Upper lobe of left lung (tissue), 6 donors: ENCODE measurements around the gene CSNK2A3. TPM values are rescaled to one million over a fixed set of nuclear protein-coding genes. Genes with fewer than 3 reads are reported as not detected.

Experiments used
- ATAC-seq, 2 donors: fragments of 200-7000 bp; cut with Tn5 transposase; one replicate each; pipeline ENCODE4 v1.9.1; 2022; ENCODE audit warnings: mild to moderate bottlenecking in 2 of 2, moderate library complexity in 2 of 2; ENCODE audit not compliant: low FRiP score in 2 of 2
- DNase-seq, 2 donors: peaks; one replicate each; pipeline ENCODE4 v3.0.0-alpha.2; 2019 to 2020
- H3K27ac ChIP-seq, 4 donors: fragments of 200-600 bp; sonication (generic); one replicate each; pipeline ENCODE4 v1.5.1; 2016 to 2019
- H3K27me3 ChIP-seq, 4 donors: fragments of 200-600 bp; sonication (generic); one replicate each; pipeline ENCODE4 v1.5.1; 2017 to 2019
- H3K36me3 ChIP-seq, 4 donors: fragments of 200-600 bp; sonication (generic); one replicate each; pipeline ENCODE4 v1.5.1; 2016 to 2019
- H3K4me1 ChIP-seq, 4 donors: fragments of 200-600 bp; sonication (generic); one replicate each; pipeline ENCODE4 v1.5.1; 2018 to 2019
- H3K4me3 ChIP-seq, 4 donors: fragments of 200-600 bp; sonication (generic); one replicate each; pipeline ENCODE4 v1.5.1; 2017 to 2019; ENCODE audit warnings: mild to moderate bottlenecking in 2 of 4, moderate library complexity in 1 of 4
- H3K9me3 ChIP-seq, 4 donors: fragments of 200-600 bp; sonication (generic); one replicate each; pipeline ENCODE4 v1.5.1; 2018 to 2019
- CTCF ChIP-seq, 6 experiments: fragments of 450-650 bp in 4 of 6; fragments of 200-600 bp in 2 of 6; sonication (generic) in 2 of 6; IDR thresholded peaks; one replicate each; pipeline ENCODE4 v1.5.1; 2016 to 2019; ENCODE audit warnings: antibody characterized with exemption in 6 of 6
- EP300 ChIP-seq, 4 donors: sonication (generic); formaldehyde crosslinking; IDR thresholded peaks; one replicate each; pipeline ENCODE4 v1.5.1; 2017; ENCODE audit warnings: antibody characterized with exemption in 4 of 4, control low read depth in 2 of 4
- POLR2A ChIP-seq, 4 donors: fragments of 450-650 bp; IDR thresholded peaks; one replicate each; pipeline ENCODE4 v1.5.1; 2016 to 2017; ENCODE audit warnings: antibody characterized with exemption in 4 of 4, mild to moderate bottlenecking in 2 of 4
- POLR2AphosphoS5 ChIP-seq, 2 donors: sonication (generic); formaldehyde crosslinking; IDR thresholded peaks; one replicate each; pipeline ENCODE4 v1.5.1; 2017; ENCODE audit warnings: antibody characterized with exemption in 2 of 2
- WGBS, 2 donors: methylation state at CpG; one replicate each; pipeline ENCODE4 v1.1.5; 2017 to 2018; 5-methylcytosine and 5-hydroxymethylcytosine counted together
- total RNA-seq, 6 donors: library from RNA; depleted of rRNA in 4 of 6; stranded (reverse); fragments of >200 nt in 4 of 6; gene quantifications; one replicate each; pipeline versions ENCODE4 v1.1.0 to v1.2.1, GENCODE V29; 2016 to 2021
- donor health status: DM: no; HTN: no; CAD: no; lungs with moderate emphysema.
- donor health status: DM: no; HTN: yes; CAD: no; lungs with severe emphysema.

CSNK2A3 gene
- total RNA-seq, 6 donors from 2014 or later, result 2.0 to 18.9 (median 5.3) TPM

GRCh38 chr11:11370962-11371303, 17.9 kb upstream of the CSNK2A3 start:
- no peak for TF ChIP-seq POLR2AphosphoS5 (IDR thresholded peaks at IDR 0.05)
- TF ChIP-seq CTCF (IDR thresholded peaks at IDR 0.05), result no peak
- TF ChIP-seq EP300 (IDR thresholded peaks at IDR 0.05), result no peak
- TF ChIP-seq POLR2A (IDR thresholded peaks at IDR 0.05), result no peak
- WGBS, 2 donors, result 77 to 84% methylated on average over 6 of the region's 6 CpGs
- no peak for DNase-seq
- peaks cover 0 to 53% (median 9%) of the 10 kb centered on the region in 4 donors for H3K36me3 ChIP-seq
- no peaks in the 10 kb centered on the region for H3K27me3 ChIP-seq
- H3K27ac ChIP-seq, result no peak overlapping the region
- H3K4me3 ChIP-seq, result no peak overlapping the region
- peak in 1 of 2 donors; percentile 16 for ATAC-seq
- no peaks in the 10 kb centered on the region for H3K9me3 ChIP-seq
- peaks cover 0 to 5% (median 0%) of the 10 kb centered on the region in 4 donors for H3K4me1 ChIP-seq

- TF ChIP-seq EP300 (IDR thresholded peaks at IDR 0.05) (no peak), POLR2A (IDR thresholded peaks at IDR 0.05) (no peak), POLR2AphosphoS5 (IDR thresholded peaks at IDR 0.05) (no peak), CTCF (IDR thresholded peaks at IDR 0.05) (no peak)
- Histone ChIP-seq H3K4me3 (no peak overlapping the region), H3K9me3 (no peaks in the 10 kb centered on the region), H3K27ac (no peak overlapping the region), H3K4me1 (peaks cover 0 to 5% (median 0%) of the 10 kb centered on the region in 4 donors), H3K27me3 (no peaks in the 10 kb centered on the region), H3K36me3 (peaks cover 0 to 48% (median 7%) of the 10 kb centered on the region in 4 donors)
- DNase-seq (no peak), ATAC-seq (peak in 1 of 2 donors; percentile 49)
- 71% methylated on average over 8 of the region's 8 CpGs for WGBS, 2 donors
Observed at GRCh38 chr11:11370255-11370961, 17.4 kb upstream of the CSNK2A3 start.

- ATAC-seq (no peak), DNase-seq (no peak)
- no peak for TF ChIP-seq POLR2AphosphoS5 (IDR thresholded peaks at IDR 0.05)
- TF ChIP-seq POLR2A (IDR thresholded peaks at IDR 0.05), result no peak
- no peak for TF ChIP-seq EP300 (IDR thresholded peaks at IDR 0.05)
- TF ChIP-seq CTCF (IDR thresholded peaks at IDR 0.05), result no peak
- no peak overlapping the region for H3K4me3 ChIP-seq
- WGBS, 2 donors, result 91 to 100% methylated on average over 1 of the region's 1 CpG
- peaks cover 0 to 5% (median 0%) of the 10 kb centered on the region in 4 donors for H3K4me1 ChIP-seq
- H3K36me3 ChIP-seq, result peaks cover 0 to 31% (median 1%) of the 10 kb centered on the region in 4 donors
- no peaks in the 10 kb centered on the region for H3K9me3 ChIP-seq
- no peak overlapping the region for H3K27ac ChIP-seq
- H3K27me3 ChIP-seq, result no peaks in the 10 kb centered on the region
Observed at GRCh38 chr11:11366793-11367192, 13.7 kb upstream of the CSNK2A3 start.

GRCh38 chr11:11363674-11364073, 10.6 kb upstream of the CSNK2A3 start:
- Histone ChIP-seq H3K27me3 (no peaks in the 10 kb centered on the region), H3K4me1 (no peaks in the 10 kb centered on the region), H3K36me3 (peaks cover 0 to 16% (median 0%) of the 10 kb centered on the region in 4 donors), H3K9me3 (no peaks in the 10 kb centered on the region), H3K27ac (no peak overlapping the region), H3K4me3 (no peak overlapping the region)
- no peak for DNase-seq
- TF ChIP-seq POLR2AphosphoS5 (IDR thresholded peaks at IDR 0.05), result no peak
- no peak for ATAC-seq

- H3K27ac ChIP-seq, result no peak overlapping the region
- TF ChIP-seq EP300 (IDR thresholded peaks at IDR 0.05) (no peak), POLR2AphosphoS5 (IDR thresholded peaks at IDR 0.05) (no peak), CTCF (IDR thresholded peaks at IDR 0.05) (no peak), POLR2A (IDR thresholded peaks at IDR 0.05) (no peak)
- H3K9me3 ChIP-seq, result no peaks in the 10 kb centered on the region
- peaks cover 0 to 14% (median 0%) of the 10 kb centered on the region in 4 donors for H3K36me3 ChIP-seq
- ATAC-seq (no peak), DNase-seq (no peak)
- H3K4me1 ChIP-seq, result no peaks in the 10 kb centered on the region
- no peak overlapping the region for H3K4me3 ChIP-seq
- no peaks in the 10 kb centered on the region for H3K27me3 ChIP-seq
- 60 to 69% methylated on average over 3 of the region's 3 CpGs for WGBS, 2 donors
Observed at GRCh38 chr11:11359611-11360010, 6.6 kb upstream of the CSNK2A3 start.
